HepG2 (cell line): ENCODE results near the gene SESN1. TPM values are rescaled to one million over a fixed set of nuclear protein-coding genes. Genes with fewer than 3 reads are reported as not detected.

Experiments used
- ATF4 ChIP-seq, 2 experiments: fragments of 450-650 bp in 1 of 2; sonication (generic) in 1 of 2; formaldehyde crosslinking; IDR thresholded peaks; 2 replicates each; pipeline versions ENCODE4 v1.5.0 to v1.8.0; 2020 to 2022; ENCODE audit warnings: mild to moderate bottlenecking in 1 of 2, missing genetic modification reagents in 1 of 2
- ERF ChIP-seq: IDR thresholded peaks from 2 replicates; pipeline ENCODE4 v1.6.1; 2018; ENCODE audit warnings: missing biosample characterization, missing genetic modification reagents
- FOXK2 ChIP-seq: fragments of 450-650 bp; IDR thresholded peaks from 2 replicates; pipeline ENCODE4 v1.6.1; 2016
- MLX ChIP-seq: IDR thresholded peaks from 2 replicates; pipeline ENCODE4 v1.6.1; 2016
- PAF1 ChIP-seq: IDR thresholded peaks from 2 replicates; pipeline ENCODE4 v1.6.1; 2016; ENCODE audit warnings: missing genetic modification reagents, missing compliant biosample characterization
- PHF8 ChIP-seq: sonication (generic); formaldehyde crosslinking; IDR thresholded peaks from 2 replicates; pipeline ENCODE4 v1.5.0; 2020; ENCODE audit warnings: missing genetic modification reagents
- RARA ChIP-seq: IDR thresholded peaks from 2 replicates; pipeline ENCODE4 v1.6.1; 2016; ENCODE audit warnings: missing genetic modification reagents, missing compliant biosample characterization
- SATB2 ChIP-seq: sonication (generic); formaldehyde crosslinking; IDR thresholded peaks from 2 replicates; pipeline ENCODE4 v1.5.0; 2020; ENCODE audit warnings: missing genetic modification reagents
- TEAD2 ChIP-seq: sonication (generic); formaldehyde crosslinking; IDR thresholded peaks from 2 replicates; pipeline ENCODE4 v1.9.0; 2021; ENCODE audit warnings: missing genetic modification reagents
- YEATS4 ChIP-seq: sonication (generic); formaldehyde crosslinking; IDR thresholded peaks from 2 replicates; pipeline ENCODE4 v1.4.0; 2020; ENCODE audit warnings: missing genetic modification reagents, borderline replicate concordance
- ZC3H13 ChIP-seq: sonication (generic); formaldehyde crosslinking; IDR thresholded peaks from 2 replicates; pipeline ENCODE4 v1.8.1; 2023; ENCODE audit warnings: mild to moderate bottlenecking, missing genetic modification reagents, moderate library complexity
- ZFP37 ChIP-seq: sonication (generic); formaldehyde crosslinking; IDR thresholded peaks from 2 replicates; pipeline ENCODE4 v1.4.0; 2020; ENCODE audit warnings: missing genetic modification reagents, borderline replicate concordance
- ZHX2 ChIP-seq, 2 experiments: sonication (generic) in 1 of 2; formaldehyde crosslinking in 1 of 2; IDR thresholded peaks; 2 replicates each; pipeline versions ENCODE4 v1.6.1 to v1.9.0; 2014 to 2022; ENCODE audit warnings: antibody characterized with exemption in 1 of 2, borderline replicate concordance in 1 of 2, inconsistent platforms in 1 of 2, low read depth in 1 of 2, missing genetic modification reagents in 1 of 2
- ZNF580 ChIP-seq: IDR thresholded peaks from 2 replicates; pipeline ENCODE4 v1.6.1; 2016; ENCODE audit warnings: low read depth, borderline replicate concordance
- polyA plus RNA-seq, 8 experiments: library from polyadenylated mRNA; depleted of rRNA in 3 of 8; stranded (reverse) in 7 of 8; unstranded in 1 of 8; fragments of >200 nt; fragmentation: Illumina TruSeq in 4 of 8; extraction: Trizol in 4 of 8; gene quantifications; 2 replicates each; pipeline versions ENCODE4 v1.2.1 to v1.2.3, GENCODE V29; 2011 to 2016; ENCODE audit warnings: low read depth in 4 of 8, missing spikeins in 1 of 8, mixed read lengths in 1 of 8; ENCODE audit not compliant: insufficient read depth in 1 of 8
- total RNA-seq, 5 experiments: library from RNA; depleted of rRNA; stranded (reverse); fragments of >200 nt; fragmentation: Illumina TruSeq; extraction: Trizol; gene quantifications; 2 replicates each; pipeline ENCODE4 v1.2.3, GENCODE V29; 2016; ENCODE audit warnings: low read depth in 1 of 5
- TF ChIP-seq, protein P1 (sequence below): sonication (generic); formaldehyde crosslinking; IDR thresholded peaks from 2 replicates; pipeline ENCODE4 v1.4.0; 2020; ENCODE audit warnings: missing genetic modification reagents
- TF ChIP-seq, protein P2 (sequence below): sonication (generic); formaldehyde crosslinking; IDR thresholded peaks from 2 replicates; pipeline ENCODE4 v1.4.0; 2020; ENCODE audit warnings: missing genetic modification reagents

SESN1 gene
- total and polyA plus RNA-seq, 2 of the 13 experiments (the other 11 are each of a cell fraction or from before 2014, with no cell fraction given) = 24.9 to 44.7 TPM

DNA sequence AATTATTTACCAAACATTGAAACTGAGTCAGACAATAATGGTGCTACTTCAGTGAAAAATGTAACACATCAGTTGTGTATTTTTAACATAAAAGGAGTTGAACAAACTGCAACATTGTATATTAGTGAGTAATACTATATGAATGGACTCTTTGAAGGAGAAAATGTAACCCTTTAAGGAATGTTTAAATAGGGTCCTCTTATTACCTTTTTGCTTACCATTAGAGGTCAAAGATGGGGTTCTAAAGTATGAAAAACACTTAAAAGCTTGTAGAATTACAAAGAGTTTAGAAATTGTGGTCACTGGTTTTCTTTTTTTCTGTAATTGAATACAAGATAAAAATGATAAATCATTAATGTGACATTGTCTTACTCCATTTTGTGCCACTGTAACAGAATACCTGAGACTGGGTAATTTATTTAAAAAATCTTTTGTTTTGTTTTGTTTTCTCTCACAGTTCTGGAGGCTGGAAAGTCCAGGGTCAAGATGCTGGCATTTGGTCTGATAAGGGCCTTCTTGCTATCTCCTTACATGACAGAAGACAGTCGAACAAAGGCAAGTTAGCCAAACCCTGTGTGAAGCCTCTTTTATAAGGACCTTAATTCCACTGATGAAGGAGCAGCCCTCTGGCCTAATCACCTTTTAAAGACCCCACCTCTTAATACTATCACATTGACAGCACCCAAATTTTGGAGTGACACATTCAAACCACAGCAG is 43.2 kb downstream of the SESN1 start (continued):
- TF ChIP-seq, protein P1, sequence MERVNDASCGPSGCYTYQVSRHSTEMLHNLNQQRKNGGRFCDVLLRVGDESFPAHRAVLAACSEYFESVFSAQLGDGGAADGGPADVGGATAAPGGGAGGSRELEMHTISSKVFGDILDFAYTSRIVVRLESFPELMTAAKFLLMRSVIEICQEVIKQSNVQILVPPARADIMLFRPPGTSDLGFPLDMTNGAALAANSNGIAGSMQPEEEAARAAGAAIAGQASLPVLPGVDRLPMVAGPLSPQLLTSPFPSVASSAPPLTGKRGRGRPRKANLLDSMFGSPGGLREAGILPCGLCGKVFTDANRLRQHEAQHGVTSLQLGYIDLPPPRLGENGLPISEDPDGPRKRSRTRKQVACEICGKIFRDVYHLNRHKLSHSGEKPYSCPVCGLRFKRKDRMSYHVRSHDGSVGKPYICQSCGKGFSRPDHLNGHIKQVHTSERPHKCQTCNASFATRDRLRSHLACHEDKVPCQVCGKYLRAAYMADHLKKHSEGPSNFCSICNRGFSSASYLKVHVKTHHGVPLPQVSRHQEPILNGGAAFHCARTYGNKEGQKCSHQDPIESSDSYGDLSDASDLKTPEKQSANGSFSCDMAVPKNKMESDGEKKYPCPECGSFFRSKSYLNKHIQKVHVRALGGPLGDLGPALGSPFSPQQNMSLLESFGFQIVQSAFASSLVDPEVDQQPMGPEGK (CRISPR knock-in tag) = no peak
- no peak for TF ChIP-seq YEATS4 (CRISPR knock-in tag)
- no peak for TF ChIP-seq MLX (CRISPR knock-in tag)
- TF ChIP-seq, protein P2, sequence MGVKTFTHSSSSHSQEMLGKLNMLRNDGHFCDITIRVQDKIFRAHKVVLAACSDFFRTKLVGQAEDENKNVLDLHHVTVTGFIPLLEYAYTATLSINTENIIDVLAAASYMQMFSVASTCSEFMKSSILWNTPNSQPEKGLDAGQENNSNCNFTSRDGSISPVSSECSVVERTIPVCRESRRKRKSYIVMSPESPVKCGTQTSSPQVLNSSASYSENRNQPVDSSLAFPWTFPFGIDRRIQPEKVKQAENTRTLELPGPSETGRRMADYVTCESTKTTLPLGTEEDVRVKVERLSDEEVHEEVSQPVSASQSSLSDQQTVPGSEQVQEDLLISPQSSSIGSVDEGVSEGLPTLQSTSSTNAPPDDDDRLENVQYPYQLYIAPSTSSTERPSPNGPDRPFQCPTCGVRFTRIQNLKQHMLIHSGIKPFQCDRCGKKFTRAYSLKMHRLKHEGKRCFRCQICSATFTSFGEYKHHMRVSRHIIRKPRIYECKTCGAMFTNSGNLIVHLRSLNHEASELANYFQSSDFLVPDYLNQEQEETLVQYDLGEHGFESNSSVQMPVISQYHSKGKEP (CRISPR knock-in tag) = no peak
- no peak for TF ChIP-seq SATB2 (CRISPR knock-in tag)
- no peak for TF ChIP-seq PHF8 (CRISPR knock-in tag)
- TF ChIP-seq TEAD2 (CRISPR knock-in tag) = no peak
- no peak for TF ChIP-seq FOXK2
- no peak for TF ChIP-seq ZFP37 (CRISPR knock-in tag)
- TF ChIP-seq ZNF580 (CRISPR knock-in tag) = no peak
- TF ChIP-seq ATF4 (CRISPR knock-in tag; IDR thresholded peaks at IDR 0.05) = no peak
- TF ChIP-seq ZC3H13 (CRISPR knock-in tag) = no peak
- TF ChIP-seq RARA (CRISPR knock-in tag) = peak; percentile 54; the same call in 1 of the 2 replicates
- TF ChIP-seq ZHX2 (IDR thresholded peaks at IDR 0.05; ENCODE audit: low read depth) = no peak
- no peak for TF ChIP-seq ZHX2 (CRISPR knock-in tag; IDR thresholded peaks at IDR 0.05; ENCODE audit: borderline replicate concordance)
- TF ChIP-seq PAF1 (CRISPR knock-in tag) = no peak
- no peak for TF ChIP-seq ERF (CRISPR knock-in tag)
